Measurements from ENCODE around the gene SLC44A3. TPM values are rescaled to one million over a fixed set of nuclear protein-coding genes. Genes with fewer than 3 reads are reported as not detected.

Gene SLC44A3
- total RNA-seq, 5 donors from 2014 or later (not counting 1 experiment from before 2014, with no cell fraction given) = 0.30 to 0.99 (median 0.74) TPM; not detected in 1

DNA sequence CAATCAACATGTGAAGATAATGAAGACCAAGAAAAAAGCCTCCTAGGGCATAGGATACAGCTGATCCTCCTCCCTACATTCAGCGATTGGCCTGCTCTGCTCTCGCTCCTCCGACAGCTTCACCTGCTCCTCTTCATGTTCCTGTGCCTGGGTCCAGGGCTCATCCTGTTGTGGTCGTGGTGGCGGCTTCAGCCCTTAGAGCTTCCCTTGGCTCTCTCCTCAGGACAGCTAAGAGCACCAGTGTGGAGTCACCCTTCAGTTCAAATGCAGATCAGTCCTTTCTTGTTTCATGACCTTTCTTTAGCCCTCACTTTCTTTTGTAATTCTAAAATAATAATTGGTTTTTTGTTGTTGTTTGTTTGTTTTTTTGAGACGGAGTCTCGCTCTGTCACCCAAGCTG, 88.0 kb downstream of the SLC44A3 start:
- H3K27ac ChIP-seq (ENCODE audit: low read length) = no peak overlapping the region
- ChIA-PET POLR2A (no interaction called here), CTCF (no interaction called here)
- no peak overlapping the region for H3K4me3 Mint-ChIP-seq
- H3K9me3 ChIP-seq = no peaks in the 10 kb centered on the region
- DNase-seq (no peak), ATAC-seq (replicated peaks in 1 of 4) (no peak)
- 93% methylated on average over 5 of the region's 7 CpGs for WGBS (ENCODE audit: insufficient coverage)
- peak overlapping the region in 1 of 2 donors; percentile 19 for H3K27ac Mint-ChIP-seq
- no peak overlapping the region for H3K4me3 ChIP-seq (ENCODE audit: control insufficient read depth in 1 of 2, extremely low read depth in 1 of 2, low read length in 1 of 2)
- peaks cover 0 to 7% of the 10 kb centered on the region in 2 experiments for H3K27me3 ChIP-seq (replicated peaks in 1 of 2; ENCODE audit: control insufficient read depth in 2 of 2, extremely low read depth in 1 of 2, insufficient read depth in 2 of 2, low read length in 1 of 2)
- H3K27me3 Mint-ChIP-seq = peaks cover 4 to 11% of the 10 kb centered on the region in 2 donors
- H3K36me3 Mint-ChIP-seq = no peaks in the 10 kb centered on the region
- no peaks in the 10 kb centered on the region for H3K9me3 Mint-ChIP-seq
- no peaks in the 10 kb centered on the region for H3K4me1 ChIP-seq (ENCODE audit: control insufficient read depth in 1 of 2, extremely low read depth in 1 of 2, insufficient read depth in 2 of 2, low read length in 2 of 2)
- no peaks in the 10 kb centered on the region for H3K4me1 Mint-ChIP-seq
- H3K36me3 ChIP-seq (ENCODE audit: control insufficient read depth in 2 of 2, extremely low read depth in 1 of 2, insufficient read depth in 1 of 2, low read length in 1 of 2) = no peaks in the 10 kb centered on the region

DNA sequence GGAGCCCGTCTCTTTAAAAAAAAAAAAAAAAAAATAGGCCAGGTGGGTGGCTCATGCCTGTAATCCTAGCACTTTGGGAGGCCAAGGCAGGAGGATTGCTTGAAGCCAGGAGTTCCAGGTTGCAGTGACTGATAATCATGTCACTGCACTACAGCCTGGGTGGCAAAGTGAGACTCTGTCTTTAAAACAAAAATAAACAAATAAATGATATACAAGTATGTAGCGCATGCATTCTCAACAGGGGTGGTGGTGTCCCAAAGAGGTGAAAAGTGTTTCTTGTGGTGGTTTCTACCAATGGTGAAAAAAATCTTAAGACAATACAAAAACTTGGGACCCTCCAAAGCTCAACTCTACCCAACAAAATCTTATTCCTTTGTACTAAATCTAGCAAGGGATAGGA, 88.8 kb downstream of the SLC44A3 start:
- no peaks in the 10 kb centered on the region for H3K36me3 ChIP-seq (ENCODE audit: control insufficient read depth in 2 of 2, extremely low read depth in 1 of 2, insufficient read depth in 1 of 2, low read length in 1 of 2)
- H3K4me1 ChIP-seq (ENCODE audit: control insufficient read depth in 1 of 2, extremely low read depth in 1 of 2, insufficient read depth in 2 of 2, low read length in 2 of 2) = no peaks in the 10 kb centered on the region
- H3K27ac ChIP-seq (ENCODE audit: low read length) = no peak overlapping the region
- ATAC-seq (replicated peaks in 1 of 4) (no peak), DNase-seq (no peak)
- 100% methylated on average over 1 of the region's 2 CpGs for WGBS (ENCODE audit: insufficient coverage)
- no peak overlapping the region for H3K4me3 ChIP-seq (ENCODE audit: control insufficient read depth in 1 of 2, extremely low read depth in 1 of 2, low read length in 1 of 2)
- H3K9me3 Mint-ChIP-seq = no peaks in the 10 kb centered on the region
- no peaks in the 10 kb centered on the region for H3K36me3 Mint-ChIP-seq
- H3K27me3 ChIP-seq (replicated peaks in 1 of 2; ENCODE audit: control insufficient read depth in 2 of 2, extremely low read depth in 1 of 2, insufficient read depth in 2 of 2, low read length in 1 of 2) = peaks cover 0 to 7% of the 10 kb centered on the region in 2 experiments
- no peak overlapping the region for H3K27ac Mint-ChIP-seq
- no peak overlapping the region for H3K4me3 Mint-ChIP-seq
- peaks cover 4 to 11% of the 10 kb centered on the region in 2 donors for H3K27me3 Mint-ChIP-seq
- no peaks in the 10 kb centered on the region for H3K4me1 Mint-ChIP-seq
- ChIA-PET CTCF (no interaction called here), POLR2A (interaction anchor here in 1 of 2 donors (0.8 kb wide), 1 partner anchor 21 kb away, joined by 3 read pairs; no protein-coding TSS in a partner anchor)
- H3K9me3 ChIP-seq = no peaks in the 10 kb centered on the region

DNA sequence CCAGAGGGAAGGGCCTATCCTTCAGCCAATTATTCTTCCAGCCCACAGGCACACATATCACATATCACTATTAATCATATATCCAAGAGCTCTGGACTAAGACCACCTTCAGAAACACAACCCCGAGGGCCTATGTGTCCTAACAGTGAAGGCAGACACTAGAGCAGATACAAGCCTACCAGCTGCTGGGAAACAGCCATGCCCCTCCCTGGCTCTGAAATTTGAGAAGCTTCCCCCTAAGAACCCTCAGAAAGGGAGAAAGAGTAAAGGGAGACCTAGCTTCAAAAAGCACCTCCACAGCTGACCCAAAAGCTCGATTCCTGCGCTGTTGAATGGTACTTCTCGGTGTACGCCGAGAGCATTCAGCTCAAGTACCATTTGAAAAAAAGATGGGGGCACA, 89.3 kb downstream of the SLC44A3 start:
- Histone ChIP-seq H3K27ac (ENCODE audit: low read length) (no peak overlapping the region), H3K36me3 (ENCODE audit: control insufficient read depth in 2 of 2, extremely low read depth in 1 of 2, insufficient read depth in 1 of 2, low read length in 1 of 2) (no peaks in the 10 kb centered on the region), H3K27me3 (replicated peaks in 1 of 2; ENCODE audit: control insufficient read depth in 2 of 2, extremely low read depth in 1 of 2, insufficient read depth in 2 of 2, low read length in 1 of 2) (peaks cover 0 to 7% of the 10 kb centered on the region in 2 experiments), H3K4me3 (ENCODE audit: control insufficient read depth in 1 of 2, extremely low read depth in 1 of 2, low read length in 1 of 2) (no peak overlapping the region), H3K4me1 (ENCODE audit: control insufficient read depth in 1 of 2, extremely low read depth in 1 of 2, insufficient read depth in 2 of 2, low read length in 2 of 2) (no peaks in the 10 kb centered on the region), H3K9me3 (no peaks in the 10 kb centered on the region)
- ChIA-PET POLR2A (interaction anchor here in 1 of 2 donors (0.8 kb wide), 1 partner anchor 20 kb away, joined by 3 read pairs; no protein-coding TSS in a partner anchor), CTCF (no interaction called here)
- Mint-ChIP-seq H3K36me3 (no peaks in the 10 kb centered on the region), H3K27ac (no peak overlapping the region), H3K27me3 (peaks cover 4 to 13% of the 10 kb centered on the region in 2 donors), H3K9me3 (no peaks in the 10 kb centered on the region), H3K4me3 (no peak overlapping the region), H3K4me1 (no peaks in the 10 kb centered on the region)
- ATAC-seq (replicated peaks in 1 of 4) (no peak), DNase-seq (no peak)
- WGBS (ENCODE audit: insufficient coverage) = no CpG with 5 or more reads among the region's 6 CpGs

- peaks cover 7 to 23% of the 10 kb centered on the region in 2 donors for H3K27me3 Mint-ChIP-seq
- ChIA-PET CTCF (no interaction called here), POLR2A (no interaction called here)
- H3K27ac Mint-ChIP-seq = no peak overlapping the region
- no peak for ATAC-seq (replicated peaks in 1 of 4)
- Histone ChIP-seq H3K9me3 (no peaks in the 10 kb centered on the region), H3K4me1 (ENCODE audit: control insufficient read depth in 1 of 2, extremely low read depth in 1 of 2, insufficient read depth in 2 of 2, low read length in 2 of 2) (no peaks in the 10 kb centered on the region), H3K4me3 (ENCODE audit: control insufficient read depth in 1 of 2, extremely low read depth in 1 of 2, low read length in 1 of 2) (no peak overlapping the region), H3K27ac (ENCODE audit: low read length) (no peak overlapping the region), H3K36me3 (ENCODE audit: control insufficient read depth in 2 of 2, extremely low read depth in 1 of 2, insufficient read depth in 1 of 2, low read length in 1 of 2) (no peaks in the 10 kb centered on the region), H3K27me3 (replicated peaks in 1 of 2; ENCODE audit: control insufficient read depth in 2 of 2, extremely low read depth in 1 of 2, insufficient read depth in 2 of 2, low read length in 1 of 2) (peaks cover 0 to 7% of the 10 kb centered on the region in 2 experiments)
- WGBS (ENCODE audit: insufficient coverage) = 93% methylated on average over 3 of the region's 9 CpGs
- no peak for DNase-seq
- no peaks in the 10 kb centered on the region for H3K36me3 Mint-ChIP-seq
- H3K4me3 Mint-ChIP-seq = no peak overlapping the region
- no peaks in the 10 kb centered on the region for H3K4me1 Mint-ChIP-seq
- H3K9me3 Mint-ChIP-seq = no peaks in the 10 kb centered on the region
Measured at GRCh38 chr1:94912263-94913184, 92.4 kb downstream of the SLC44A3 start.

DNA sequence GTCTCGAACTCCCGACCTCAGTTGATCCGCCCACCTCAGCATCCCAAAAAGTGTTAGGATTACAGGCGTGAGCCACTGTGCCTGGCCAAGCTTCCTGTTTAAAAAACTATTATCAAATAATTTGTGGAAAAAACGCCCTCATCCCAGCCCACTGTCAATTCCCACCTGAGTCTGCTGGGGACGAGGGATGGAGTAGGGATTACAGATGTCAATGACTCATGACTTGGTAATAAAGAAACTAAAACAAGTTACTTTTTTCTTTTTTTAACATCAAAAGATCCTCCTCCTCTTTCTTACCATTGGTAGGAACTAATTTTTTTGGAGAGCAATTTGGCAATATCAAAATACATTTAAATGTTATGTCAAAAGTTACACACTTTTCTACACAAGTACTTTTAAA, 97.1 kb downstream of the SLC44A3 start:
- peaks cover 0 to 2% of the 10 kb centered on the region in 2 experiments for H3K27me3 ChIP-seq (replicated peaks in 1 of 2; ENCODE audit: control insufficient read depth in 2 of 2, extremely low read depth in 1 of 2, insufficient read depth in 2 of 2, low read length in 1 of 2)
- CTCF ChIA-PET = no interaction called here
- H3K4me3 ChIP-seq (ENCODE audit: control insufficient read depth in 1 of 2, extremely low read depth in 1 of 2, low read length in 1 of 2) = no peak overlapping the region
- Mint-ChIP-seq H3K4me3 (no peak overlapping the region), H3K27ac (no peak overlapping the region), H3K36me3 (no peaks in the 10 kb centered on the region), H3K4me1 (no peaks in the 10 kb centered on the region), H3K9me3 (no peaks in the 10 kb centered on the region), H3K27me3 (peaks cover 3 to 23% of the 10 kb centered on the region in 2 donors)
- H3K27ac ChIP-seq (ENCODE audit: low read length) = no peak overlapping the region
- no peaks in the 10 kb centered on the region for H3K36me3 ChIP-seq (ENCODE audit: control insufficient read depth in 2 of 2, extremely low read depth in 1 of 2, insufficient read depth in 1 of 2, low read length in 1 of 2)
- H3K4me1 ChIP-seq (ENCODE audit: control insufficient read depth in 1 of 2, extremely low read depth in 1 of 2, insufficient read depth in 2 of 2, low read length in 2 of 2) = no peaks in the 10 kb centered on the region
- no peaks in the 10 kb centered on the region for H3K9me3 ChIP-seq
- DNase-seq (no peak), ATAC-seq (replicated peaks in 1 of 4) (no peak)
- POLR2A ChIA-PET = no interaction called here
- WGBS (ENCODE audit: insufficient coverage) = 100% methylated on average over 1 of the region's 6 CpGs

DNA sequence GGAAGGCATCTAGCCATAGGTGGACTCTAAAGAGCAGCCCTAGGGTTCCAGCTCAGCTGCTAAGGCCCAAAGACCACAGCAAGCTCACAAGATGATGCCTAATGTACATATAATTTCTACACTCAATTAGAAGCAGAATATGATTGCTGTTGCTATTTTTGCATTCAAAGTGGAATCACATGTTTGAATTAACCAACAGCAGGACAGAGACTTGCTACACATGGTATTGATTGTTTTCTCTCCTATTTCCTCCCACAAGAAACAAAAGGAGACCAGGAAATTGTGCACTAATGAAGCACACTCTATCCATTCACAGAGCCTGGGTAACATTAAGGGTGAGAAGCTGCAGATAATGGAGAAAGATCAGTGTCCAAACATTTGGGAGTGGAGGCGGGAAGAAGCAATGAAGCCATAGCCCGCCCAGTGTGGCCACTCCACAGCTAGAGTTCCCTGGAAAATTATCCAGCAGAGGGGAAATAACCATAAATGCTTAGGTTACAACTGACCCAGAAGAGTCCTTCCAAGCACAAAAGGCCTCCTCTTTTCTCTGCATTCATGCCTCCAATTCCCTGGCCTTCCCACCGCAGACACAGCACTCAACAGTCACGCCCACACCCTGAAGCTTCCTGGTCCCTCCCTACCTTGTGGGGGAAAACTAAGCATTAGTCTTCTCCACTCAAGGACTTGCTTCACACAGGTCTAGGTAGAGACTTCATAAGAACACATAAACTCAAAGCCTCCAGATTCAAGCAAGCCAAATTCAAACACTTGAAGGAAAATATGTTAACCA, 99.3 kb downstream of the SLC44A3 start:
- no peaks in the 10 kb centered on the region for H3K36me3 ChIP-seq (ENCODE audit: control insufficient read depth in 2 of 2, extremely low read depth in 1 of 2, insufficient read depth in 1 of 2, low read length in 1 of 2)
- peaks cover 2 to 4% of the 10 kb centered on the region in 2 experiments for H3K27me3 ChIP-seq (replicated peaks in 1 of 2; ENCODE audit: control insufficient read depth in 2 of 2, extremely low read depth in 1 of 2, insufficient read depth in 2 of 2, low read length in 1 of 2)
- H3K9me3 Mint-ChIP-seq = no peaks in the 10 kb centered on the region
- ChIA-PET POLR2A (no interaction called here), CTCF (interaction anchor here in 1 of 2 donors (0.7 to 1.3 kb wide), 2 partner anchors 41 to 235 kb away, joined by 3 read pairs; no protein-coding TSS in a partner anchor)
- no peak overlapping the region for H3K4me3 ChIP-seq (ENCODE audit: control insufficient read depth in 1 of 2, extremely low read depth in 1 of 2, low read length in 1 of 2)
- H3K27me3 Mint-ChIP-seq = peaks cover 16 to 36% of the 10 kb centered on the region in 2 donors
- DNase-seq = no peak
- no peaks in the 10 kb centered on the region for H3K9me3 ChIP-seq
- H3K27ac Mint-ChIP-seq = no peak overlapping the region
- WGBS (ENCODE audit: insufficient coverage) = 93% methylated on average over 3 of the region's 4 CpGs
- H3K36me3 Mint-ChIP-seq = peaks cover 3% of the 10 kb centered on the region
- H3K4me1 ChIP-seq (ENCODE audit: control insufficient read depth in 1 of 2, extremely low read depth in 1 of 2, insufficient read depth in 2 of 2, low read length in 2 of 2) = no peaks in the 10 kb centered on the region
- H3K4me3 Mint-ChIP-seq = no peak overlapping the region
- ATAC-seq (replicated peaks in 1 of 4) = no peak
- H3K4me1 Mint-ChIP-seq = peaks cover 3 to 4% (median 3%) of the 10 kb centered on the region in 3 donors
- H3K27ac ChIP-seq (ENCODE audit: low read length) = no peak overlapping the region
